B cell (primary cell): ENCODE results near the gene RBM4B. TPM values are rescaled to one million over a fixed set of nuclear protein-coding genes. Genes with fewer than 3 reads are reported as not detected.

Experiments
- ATAC-seq: fragments of 200-7000 bp; cut with Tn5 transposase; one replicate; pipeline ENCODE4 v1.10.0; 2021; ENCODE audit warnings: low read depth, mild to moderate bottlenecking, moderate number of reproducible peaks, moderate library complexity
- CTCF ChIA-PET: fragments of 350-600 bp; sonication (Branson Sonifier 250); formaldehyde crosslinking; loops from one replicate; lab custom pipeline; 2021; ENCODE audit warnings: antibody characterized with exemption, inconsistent platforms; lab: Charles Lee
- POLR2A ChIA-PET: fragments of 350-600 bp; sonication (Branson Sonifier 250); formaldehyde crosslinking; loops from one replicate; lab custom pipeline; 2021; ENCODE audit warnings: antibody characterized with exemption; lab: Charles Lee
- DNase-seq: peaks from one replicate; pipeline ENCODE4 v3.0.0; 2013
- H2AFZ ChIP-seq: 2 replicates; pipeline ENCODE4 v1.6.1; 2012; ENCODE audit warnings: mild to moderate bottlenecking, low read depth, low read length; ENCODE audit not compliant: insufficient read depth, poor library complexity, severe bottlenecking
- H3K27ac ChIP-seq, 2 donors: 1 replicate in 1 of 2; 2 replicates in 1 of 2; pipeline ENCODE4 v1.5.1; 2012 to 2013; ENCODE audit warnings: low read length in 2 of 2, mild to moderate bottlenecking in 2 of 2, moderate library complexity in 1 of 2
- H3K27me3 ChIP-seq, 4 experiments: fragments of 200-600 bp in 1 of 4; sonication (generic) in 1 of 4; replicated peaks in 1 of 4; 1 replicate in 2 of 4; 2 replicates in 2 of 4; pipeline versions ENCODE4 v1.6.1 to v1.7.0; 2013 to 2016; ENCODE audit warnings: low read length in 3 of 4, mild to moderate bottlenecking in 2 of 4, mixed read lengths in 1 of 4, moderate library complexity in 1 of 4; ENCODE audit not compliant: insufficient read depth in 4 of 4, control insufficient read depth in 3 of 4; ENCODE audit errors: control extremely low read depth in 1 of 4
- H3K36me3 ChIP-seq, 2 experiments: replicated peaks in 1 of 2; 1 replicate in 1 of 2; 2 replicates in 1 of 2; pipeline versions ENCODE4 v1.6.1 to v1.7.1; 2013; ENCODE audit warnings: low read length in 1 of 2; ENCODE audit not compliant: insufficient read depth in 2 of 2, control insufficient read depth in 1 of 2; ENCODE audit errors: control extremely low read depth in 1 of 2, extremely low read depth in 1 of 2
- H3K4me1 ChIP-seq, 2 donors: fragments of 200-600 bp in 1 of 2; sonication (generic) in 1 of 2; 1 replicate in 1 of 2; 2 replicates in 1 of 2; pipeline versions ENCODE4 v1.5.1 to v1.6.1; 2013 to 2017; ENCODE audit warnings: low read length in 2 of 2; ENCODE audit not compliant: control insufficient read depth in 2 of 2, insufficient read depth in 2 of 2
- H3K4me2 ChIP-seq: replicated peaks from 2 replicates; pipeline ENCODE3; 2012; ENCODE audit warnings: mild to moderate bottlenecking, low read depth, low read length; ENCODE audit not compliant: poor library complexity, severe bottlenecking
- H3K4me3 ChIP-seq, 5 experiments: fragments of 200-600 bp in 1 of 5; sonication (generic) in 1 of 5; 1 replicate in 3 of 5; 2 replicates in 2 of 5; pipeline versions ENCODE4 v1.5.1 to v1.7.0; 2011 to 2016; ENCODE audit warnings: low read length in 4 of 5, mild to moderate bottlenecking in 4 of 5, low read depth in 2 of 5, control low read depth in 1 of 5, moderate library complexity in 1 of 5; ENCODE audit not compliant: insufficient read depth in 1 of 5; ENCODE audit errors: control extremely low read depth in 1 of 5, extremely low read depth in 1 of 5
- H3K79me2 ChIP-seq: fragments of 200-600 bp; sonication (generic); one replicate; pipeline ENCODE4 v1.6.0; 2016; ENCODE audit warnings: low read length; ENCODE audit not compliant: control insufficient read depth, insufficient read depth
- H3K9ac ChIP-seq: fragments of 200-600 bp; sonication (generic); 2 replicates; pipeline ENCODE4 v1.6.1; 2017; ENCODE audit warnings: mild to moderate bottlenecking, low read length, moderate library complexity
- H3K9me3 ChIP-seq, 3 donors: one replicate each; pipeline versions ENCODE4 v1.6.1 to v1.7.1; 2013; ENCODE audit warnings: low read length in 2 of 3; ENCODE audit not compliant: control insufficient read depth in 2 of 3, insufficient read depth in 1 of 3; ENCODE audit errors: control extremely low read depth in 1 of 3
- H4K20me1 ChIP-seq: 2 replicates; pipeline ENCODE4 v1.6.0; 2012; ENCODE audit warnings: mild to moderate bottlenecking, low read length; ENCODE audit not compliant: insufficient read depth, control insufficient read depth, poor library complexity, severe bottlenecking
- H3K27ac Mint-ChIP-seq: one replicate; pipeline ENCODE4 v1.8.0; 2021; ENCODE audit warnings: mixed read lengths
- H3K27me3 Mint-ChIP-seq: one replicate; pipeline ENCODE4 v1.8.0; 2021; ENCODE audit warnings: mixed read lengths
- H3K4me1 Mint-ChIP-seq: one replicate; pipeline ENCODE4 v1.8.0; 2021; ENCODE audit warnings: mixed read lengths
- H3K4me3 Mint-ChIP-seq: one replicate; pipeline ENCODE4 v1.8.0; 2021; ENCODE audit warnings: mixed read lengths
- H3K9me3 Mint-ChIP-seq: one replicate; pipeline ENCODE4 v1.8.0; 2022; ENCODE audit warnings: mixed read lengths; ENCODE audit not compliant: insufficient read depth
- CTCF ChIP-seq: fragments of 200-600 bp; IDR thresholded peaks from one replicate; pipeline ENCODE4 v1.8.0; 2022; ENCODE audit warnings: antibody characterized with exemption, mild to moderate bottlenecking
- EZH2 ChIP-seq: IDR thresholded peaks from 2 replicates; pipeline ENCODE4 v1.6.1; 2012; ENCODE audit warnings: borderline replicate concordance, low read depth, mild to moderate bottlenecking, moderate library complexity, low read length; ENCODE audit not compliant: insufficient read depth, poor library complexity, severe bottlenecking
- WGBS: methylation state at CpG from one replicate; pipeline ENCODE4 v1.1.5; 2013; ENCODE audit warnings: missing lambda C conversion rate; ENCODE audit not compliant: insufficient coverage; 5-methylcytosine and 5-hydroxymethylcytosine counted together
- intact Hi-C: fragments of 100-400 bp; cut with micrococcal nuclease; formaldehyde crosslinking; loops from one replicate; pipeline ENCODE4 v1.10.0; 2022
- polyA plus RNA-seq: library from polyadenylated mRNA; depleted of rRNA; stranded (reverse); fragments of >200 nt; gene quantifications from 2 replicates; pipeline ENCODE4 v1.2.3, GENCODE V29; 2012
- total RNA-seq, 2 donors: library from RNA; stranded (reverse); fragments of 120-200 nt in 1 of 2; gene quantifications; 1 replicate in 1 of 2; 2 replicates in 1 of 2; pipeline versions ENCODE4 v1.2.3 to v1.2.4, GENCODE V29; 2013 to 2022

The RBM4B gene
- total and polyA plus RNA-seq, 2 donors (not counting 1 experiment from before 2014, with no cell fraction given), result 33.2 to 61.3 TPM

DNA sequence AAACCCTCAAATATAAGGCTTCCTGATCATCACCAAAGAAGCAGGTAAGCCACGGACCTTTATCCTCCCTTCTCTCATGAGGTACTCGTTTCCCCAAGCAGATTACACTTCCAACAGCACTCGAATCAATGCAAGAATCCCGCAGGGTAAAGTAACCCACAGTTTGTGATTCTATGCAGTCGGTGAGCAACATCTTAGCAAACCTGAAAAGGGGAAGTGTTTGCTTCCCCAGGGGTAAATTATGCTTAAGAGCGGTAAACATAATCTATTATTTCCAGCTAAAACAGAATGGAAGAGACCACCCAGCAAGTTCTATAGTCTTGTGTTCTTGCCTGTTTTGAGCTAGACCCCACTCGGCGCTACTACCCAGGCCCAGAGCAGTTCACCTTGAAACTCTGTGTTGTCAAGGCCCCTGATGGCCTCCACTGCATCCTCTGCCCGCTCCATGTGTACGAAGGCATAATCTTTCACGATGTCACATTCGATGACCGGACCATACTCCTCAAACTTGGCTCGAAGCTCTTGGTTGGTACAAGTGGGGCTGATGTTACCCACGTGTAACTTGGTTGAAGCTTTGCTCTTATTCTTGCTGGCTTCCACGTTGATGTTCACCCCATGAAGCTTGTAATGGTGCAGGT lies 1.3 kb downstream of the RBM4B start:
- Mint-ChIP-seq H3K9me3 (no peaks in the 10 kb centered on the region), H3K4me3 (peak overlapping the region; percentile 99), H3K4me1 (peaks cover 35% of the 10 kb centered on the region), H3K27ac (peak overlapping the region; percentile 99), H3K27me3 (no peaks in the 10 kb centered on the region)
- Histone ChIP-seq H3K79me2 (peaks cover 60% of the 10 kb centered on the region), H3K4me1 (peaks cover 24 to 35% of the 10 kb centered on the region in 2 donors), H3K27me3 (no peaks in the 10 kb centered on the region), H2AFZ (peak overlapping the region; percentile 29), H3K9me3 (no peaks in the 10 kb centered on the region), H4K20me1 (peaks cover 17% of the 10 kb centered on the region), H3K4me3 (peak overlapping the region in 4 of 5 experiments; percentile 29 to 89 (median 86)), H3K27ac (peak overlapping the region in 1 of 2 donors; percentile 29), H3K4me2 (peak overlapping the region; percentile 97), H3K9ac (peak overlapping the region; percentile 89), H3K36me3 (peaks cover 0 to 2% of the 10 kb centered on the region in 2 experiments)
- ATAC-seq, result no peak
- intact Hi-C loops, result loop anchor here (2.0 to 5.0 kb wide), 2 partner anchors 18 to 209 kb away; partner anchors contain the start of gene PELI3
- POLR2A ChIA-PET, result interaction anchor here (0.5 to 3.1 kb wide), 10 partner anchors 13 to 268 kb away, joined by 3 to 49 read pairs (median 14); partner anchors contain the start of genes CCDC87, CCS, RBM14 and RBM4
- CTCF ChIA-PET, result interaction anchor here (0.6 to 8.0 kb wide), 14 partner anchors 30 to 268 kb away, joined by 3 to 301 read pairs (median 16); partner anchors contain the start of genes ACTN3, BBS1, CCDC87 and CCS
- DNase-seq, result peak; percentile 59
- no peak for TF ChIP-seq CTCF
- TF ChIP-seq EZH2, result no peak
- WGBS, result 83% methylated on average over 9 of the region's 16 CpGs
